Globus pallidus (tissue), 1 donor: ENCODE data around the gene LPXN.

Experiments used
- DNase-seq: peaks from one replicate; pipeline ENCODE4 v3.0.0-alpha.2; 2015; ENCODE audit warnings: low spot score

The LPXN gene

DNA sequence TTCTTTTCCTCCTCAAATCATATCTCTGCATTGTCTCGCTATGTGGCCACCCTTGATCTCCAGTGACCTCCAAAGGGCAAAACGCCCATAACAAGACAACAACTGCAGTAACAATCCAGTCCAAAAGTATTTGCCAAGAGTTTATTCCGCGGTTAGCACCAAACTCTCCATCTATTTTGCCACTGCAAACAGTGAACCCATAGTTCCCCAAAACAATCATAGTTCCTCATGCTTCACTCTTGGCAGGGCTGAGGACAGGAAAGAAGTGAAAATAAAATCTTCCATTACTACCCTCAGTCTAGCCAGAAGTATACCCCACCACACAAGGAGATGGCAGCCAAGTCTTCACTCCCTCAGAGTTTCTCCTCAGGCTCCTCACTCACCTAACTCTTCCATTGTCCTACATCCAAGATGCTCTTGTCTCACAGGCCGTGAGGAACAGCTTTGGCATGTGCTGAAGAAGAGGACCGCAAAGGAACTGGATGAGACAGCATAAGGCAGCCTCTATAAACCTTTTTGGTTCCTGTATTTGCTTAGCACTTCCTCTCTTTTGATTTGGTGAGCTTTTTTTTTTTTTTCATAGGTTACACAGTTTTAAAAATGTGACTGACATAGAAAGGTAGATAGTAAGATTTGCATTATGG lies at the start of gene LPXN:
Gene LPXN (minus strand): TSS at position 480 of the 644 bp plus-strand sequence. CDS start 84 bp downstream, at position 396.
- DNase-seq, result peak; percentile 82

DNA sequence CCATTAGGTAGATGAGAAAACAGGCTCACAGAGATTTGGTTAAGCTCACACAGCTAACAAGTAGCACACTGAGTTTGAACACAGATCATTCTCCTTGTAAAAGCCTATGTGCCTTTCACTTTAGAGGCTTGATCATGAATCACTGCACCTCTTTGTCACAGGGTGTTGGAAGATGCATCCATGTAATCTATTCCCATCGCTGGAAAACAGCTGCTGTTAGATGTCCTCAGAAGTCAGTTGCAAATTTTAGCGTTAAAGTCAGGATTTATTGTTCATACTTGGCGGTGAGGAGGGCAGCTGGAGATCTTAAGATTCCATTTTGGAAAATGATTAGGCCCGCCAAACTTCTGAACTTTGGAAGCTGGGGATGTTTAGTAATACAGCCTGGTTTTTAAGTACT lies 49.4 kb upstream of the LPXN start:
- DNase-seq, result no peak

DNA sequence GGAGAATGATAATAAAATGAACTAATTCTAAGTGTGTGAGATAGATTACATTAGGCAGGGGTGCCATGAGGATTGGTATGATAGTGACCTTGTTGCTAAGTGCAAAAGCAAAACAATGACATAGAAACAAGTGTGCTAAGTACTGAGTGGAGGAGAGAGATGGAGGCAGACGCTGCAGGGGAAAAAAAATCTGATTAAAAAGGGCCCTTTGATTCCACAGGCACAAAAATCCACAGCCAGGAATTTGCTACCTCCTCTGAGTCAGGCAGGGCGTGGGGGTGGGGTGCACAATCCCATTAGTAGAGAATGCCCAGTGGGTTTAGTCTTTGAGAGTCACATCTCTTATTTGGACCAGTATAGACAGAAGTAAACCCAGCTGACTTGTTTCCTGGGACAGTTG lies 46.7 kb upstream of the LPXN start, which contains the start of gene CNTF:
Gene CNTF (plus strand): TSS at position 322 of the 400 bp plus-strand sequence. CDS start 88 bp downstream, outside the sequence.
- DNase-seq, result no peak

DNA sequence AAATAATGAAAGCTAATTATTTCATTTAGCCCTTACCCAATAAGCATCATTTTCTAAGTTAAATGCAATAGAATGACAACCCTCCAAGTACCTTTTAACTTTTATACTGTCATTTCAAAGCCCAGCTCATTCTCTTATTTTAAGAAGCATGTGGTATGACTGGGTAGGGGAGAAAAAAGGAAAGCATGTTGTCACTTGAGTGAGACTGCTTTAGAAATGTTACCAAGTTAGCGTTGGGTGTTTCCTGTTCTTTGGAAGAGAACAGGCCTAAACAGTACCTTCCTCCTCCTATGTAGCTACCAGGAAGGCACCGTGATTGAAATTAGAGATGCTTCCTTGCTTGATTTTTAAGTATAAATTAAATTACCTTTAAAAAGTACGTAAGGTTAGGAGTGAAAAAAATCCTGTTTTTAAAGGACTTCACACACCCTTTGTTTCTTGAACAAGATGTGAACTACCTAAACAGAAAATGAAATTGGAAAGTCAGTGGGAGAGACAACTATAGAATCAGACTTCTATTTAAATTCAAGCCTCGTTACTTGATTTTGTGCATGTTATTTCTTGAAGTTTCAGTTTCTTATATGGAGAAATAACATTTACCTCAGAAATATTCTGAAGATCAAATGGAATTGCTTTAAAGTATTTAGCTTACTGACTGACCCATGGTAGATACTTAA lies 46.1 kb upstream of the LPXN start:
- no peak for DNase-seq

DNA sequence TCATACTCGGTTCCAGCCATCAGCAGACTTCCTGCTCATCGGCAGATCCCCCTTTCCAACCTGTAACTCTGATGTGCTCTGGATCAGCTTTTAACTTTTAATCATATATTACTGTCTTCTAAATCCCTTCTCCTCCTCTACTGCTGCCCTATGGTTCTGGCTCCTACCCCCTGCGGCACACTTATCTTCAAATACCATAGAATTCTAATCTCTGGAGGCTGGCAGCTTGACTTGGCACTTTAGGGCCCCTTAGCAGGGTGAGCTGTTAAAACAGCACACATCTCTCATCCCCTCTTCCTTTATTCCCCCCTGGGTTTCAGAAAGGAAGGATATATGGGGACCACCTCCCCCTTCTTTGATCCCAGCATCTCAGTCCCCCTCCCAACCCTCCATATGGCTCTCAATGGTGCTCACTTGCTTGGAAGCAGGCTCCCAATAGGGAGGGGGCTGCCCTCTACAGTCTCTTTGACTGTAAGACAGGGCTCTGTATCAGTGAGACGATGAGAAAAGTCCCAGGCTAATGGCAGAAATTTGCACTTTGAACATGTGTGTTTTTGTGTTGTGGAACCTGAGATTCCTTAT lies 42.4 kb upstream of the LPXN start:
- DNase-seq, result peak; percentile 53

DNA sequence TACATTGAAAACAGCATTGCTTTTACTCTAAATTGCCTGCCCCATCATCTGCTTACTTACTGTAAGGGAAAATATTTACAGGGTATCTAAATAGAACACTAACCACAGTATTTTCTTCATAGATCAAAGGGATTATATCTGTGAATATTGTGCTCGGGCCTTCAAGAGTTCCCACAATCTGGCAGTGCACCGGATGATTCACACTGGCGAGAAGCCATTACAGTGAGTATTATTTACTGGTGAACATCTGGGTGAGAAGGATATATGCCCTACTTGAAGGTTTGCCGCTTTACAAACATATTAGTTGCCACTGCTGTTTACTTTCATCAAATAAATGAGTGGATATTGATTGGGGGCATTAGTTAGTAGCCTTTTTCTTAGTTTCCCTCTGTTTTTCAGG lies 40.9 kb upstream of the LPXN start:
- no peak for DNase-seq

DNA sequence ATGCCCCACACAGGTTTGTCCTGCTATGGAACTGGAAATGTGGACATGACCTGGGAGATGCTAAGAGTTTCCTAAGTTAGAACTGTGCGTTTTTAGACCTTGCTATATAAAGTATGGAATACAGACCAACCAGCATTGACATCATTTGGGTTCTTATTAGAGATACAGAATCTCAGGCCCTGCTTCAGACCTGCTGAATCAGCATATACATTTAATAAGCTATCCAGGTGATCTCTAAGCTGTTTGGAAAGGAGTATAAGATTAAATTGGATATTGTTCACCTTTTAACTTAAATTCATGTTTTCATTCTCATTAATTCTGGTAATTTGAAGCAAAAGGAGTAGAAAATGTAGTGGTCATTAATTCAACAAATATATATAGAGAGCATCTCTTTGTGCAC lies 39.9 kb upstream of the LPXN start:
- no peak for DNase-seq

DNA sequence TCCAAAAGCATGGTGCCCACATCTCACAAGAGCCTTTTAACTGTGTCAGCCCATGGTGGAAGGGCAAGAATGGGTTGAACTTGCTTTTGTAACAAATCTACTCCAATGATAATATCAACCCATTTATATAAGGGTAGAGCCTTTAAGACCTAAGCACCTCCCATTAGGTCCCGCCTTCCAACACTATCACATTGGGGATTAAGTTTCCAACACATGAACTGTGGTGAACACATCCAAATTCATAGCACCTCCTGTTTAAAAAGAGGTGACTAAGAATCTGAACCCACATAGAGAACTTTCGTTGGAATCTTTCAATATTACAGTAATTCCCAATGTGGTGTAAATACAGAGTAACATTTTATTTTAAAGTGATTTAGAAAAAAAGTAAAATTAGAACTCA lies 37.6 kb upstream of the LPXN start:
- DNase-seq, result no peak

DNA sequence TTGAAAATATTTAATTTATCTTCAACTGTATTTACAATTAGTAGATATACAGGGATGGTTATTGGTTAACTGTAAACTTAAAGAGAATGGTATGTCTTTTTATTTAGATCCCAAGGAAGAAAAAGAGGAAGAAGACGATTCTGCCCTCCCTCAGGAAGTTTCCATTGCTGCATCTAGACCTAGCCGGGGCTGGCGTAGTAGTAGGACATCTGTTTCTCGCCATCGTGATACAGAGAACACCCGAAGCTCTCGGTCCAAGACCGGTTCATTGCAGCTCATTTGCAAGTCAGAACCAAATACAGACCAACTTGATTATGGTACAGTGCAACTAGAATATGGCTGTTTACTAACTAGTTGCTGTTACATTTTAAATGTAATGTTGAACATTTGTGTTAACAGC lies 34.1 kb upstream of the LPXN start:
- no peak for DNase-seq

DNA sequence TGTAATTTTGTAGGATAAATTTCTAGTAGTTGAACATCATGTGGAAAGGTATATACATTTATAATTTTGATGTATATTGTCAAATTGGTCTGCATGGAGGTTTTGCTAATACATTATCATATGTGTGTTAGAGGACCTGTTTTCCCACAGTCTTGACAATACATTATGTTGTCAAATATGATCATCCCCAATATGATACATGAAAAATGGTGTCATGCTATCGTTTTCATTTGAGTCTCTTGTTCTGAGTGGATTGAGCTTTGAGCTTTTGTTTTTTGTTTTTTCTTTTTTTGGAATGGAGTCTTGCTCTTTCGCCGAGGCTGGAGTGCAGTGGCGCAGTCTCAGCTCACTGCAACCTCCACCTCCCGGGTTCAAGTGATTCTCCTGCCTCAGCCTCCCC lies 32.7 kb upstream of the LPXN start:
- DNase-seq, result no peak

DNA sequence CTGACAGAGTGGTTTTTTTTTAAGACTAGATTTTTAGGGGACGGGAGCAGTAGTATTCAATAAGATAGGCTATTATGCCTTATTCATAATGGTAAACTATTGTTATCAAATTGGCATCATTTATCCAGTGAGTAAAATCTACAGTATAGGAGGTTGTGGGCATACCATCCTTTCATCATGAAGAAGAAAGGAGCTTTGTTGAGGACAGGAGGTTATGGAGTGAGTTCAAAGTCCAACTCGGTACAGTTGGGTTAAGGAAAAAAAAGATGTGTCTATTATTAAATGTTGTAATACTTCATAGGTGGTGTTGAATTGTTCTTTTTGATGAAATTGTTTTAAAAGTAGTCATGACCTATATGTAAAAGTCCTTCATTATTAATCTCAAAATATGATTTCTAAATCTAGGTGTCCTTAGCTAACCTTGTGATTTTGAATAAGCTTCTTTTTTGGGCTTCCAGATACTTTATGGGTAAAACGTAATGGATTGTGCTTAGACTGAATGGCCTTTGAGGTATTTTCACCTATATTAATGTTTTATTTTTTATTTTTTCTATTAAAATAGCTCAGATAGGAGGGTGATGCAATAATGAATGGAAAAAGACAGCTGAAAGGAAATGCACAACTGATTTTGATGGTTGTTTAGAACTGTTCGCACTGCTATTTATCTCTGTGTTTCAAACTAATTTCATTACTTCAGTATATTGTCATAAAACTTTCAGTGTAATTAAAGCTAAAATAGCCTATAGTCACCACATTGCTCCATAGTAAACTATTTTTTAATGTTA lies 31.5 kb upstream of the LPXN start:
- no peak for DNase-seq

DNA sequence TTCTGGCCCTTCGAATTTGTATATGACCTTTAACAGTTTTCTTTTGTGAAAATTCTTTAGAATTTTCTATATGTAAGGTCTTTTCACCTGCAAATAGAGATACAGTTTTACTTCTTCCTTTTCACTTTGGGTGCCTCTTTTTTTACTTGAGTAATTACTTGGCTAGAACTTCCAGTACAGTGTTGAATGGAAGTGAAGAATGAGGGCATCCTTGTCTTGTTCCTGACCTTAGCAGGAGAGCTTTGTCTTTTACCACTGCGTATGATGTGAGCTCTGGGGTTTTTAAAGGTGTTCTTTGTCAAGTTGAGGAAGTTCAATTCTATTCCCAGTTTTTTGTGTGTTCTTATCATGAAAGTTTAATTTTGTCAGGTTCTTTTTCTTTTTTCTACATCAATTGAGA lies 24.9 kb upstream of the LPXN start:
- no peak for DNase-seq

DNA sequence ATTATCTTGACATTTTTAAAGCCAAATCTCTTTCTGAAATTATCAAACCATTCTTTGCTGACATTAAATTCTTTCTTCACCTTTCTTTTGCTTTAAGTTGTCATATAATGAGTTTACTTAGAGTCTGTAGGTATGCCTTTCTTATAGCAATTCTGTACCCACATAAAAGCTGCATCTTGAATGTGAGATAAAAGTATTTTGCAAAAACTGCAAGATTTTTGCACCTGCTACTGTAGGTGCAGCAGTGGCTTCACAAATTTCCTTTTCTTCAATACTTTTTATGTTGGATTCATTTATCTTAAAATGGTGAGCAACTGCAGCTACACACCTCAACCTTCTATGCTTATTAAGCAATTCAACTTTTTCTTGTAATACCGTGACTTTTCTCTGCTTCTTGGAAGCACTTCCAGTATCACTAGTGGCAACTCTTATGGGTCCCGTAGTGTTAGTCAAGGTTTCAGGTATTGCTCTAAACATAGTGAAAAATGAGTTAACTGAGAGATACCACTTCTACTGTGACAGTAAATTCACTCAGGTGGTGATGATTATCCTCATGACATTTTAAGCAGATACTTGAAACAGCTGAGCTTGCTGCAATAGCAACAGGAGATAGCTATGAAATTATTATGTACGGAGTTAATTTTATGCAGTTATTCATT lies 22.0 kb upstream of the LPXN start:
- DNase-seq, result no peak

DNA sequence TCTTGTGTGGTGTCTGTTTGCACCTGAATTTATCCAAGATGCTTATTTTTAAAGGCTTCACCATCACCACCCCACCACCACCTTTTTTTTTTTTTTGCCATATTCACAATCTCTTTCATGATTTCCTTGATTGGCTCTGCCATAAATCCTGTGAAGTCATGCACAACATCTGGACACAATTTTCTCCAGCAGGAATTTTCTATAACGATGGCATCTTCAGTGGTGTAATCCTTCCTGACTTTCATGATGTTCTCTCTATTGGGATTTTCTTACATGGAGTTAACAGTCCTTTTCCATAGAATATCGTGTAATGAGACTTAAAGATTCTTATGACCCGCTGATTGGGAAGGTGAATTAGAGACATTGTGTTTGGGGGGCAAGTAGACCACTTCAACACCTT lies 21.0 kb upstream of the LPXN start:
- DNase-seq, result no peak

DNA sequence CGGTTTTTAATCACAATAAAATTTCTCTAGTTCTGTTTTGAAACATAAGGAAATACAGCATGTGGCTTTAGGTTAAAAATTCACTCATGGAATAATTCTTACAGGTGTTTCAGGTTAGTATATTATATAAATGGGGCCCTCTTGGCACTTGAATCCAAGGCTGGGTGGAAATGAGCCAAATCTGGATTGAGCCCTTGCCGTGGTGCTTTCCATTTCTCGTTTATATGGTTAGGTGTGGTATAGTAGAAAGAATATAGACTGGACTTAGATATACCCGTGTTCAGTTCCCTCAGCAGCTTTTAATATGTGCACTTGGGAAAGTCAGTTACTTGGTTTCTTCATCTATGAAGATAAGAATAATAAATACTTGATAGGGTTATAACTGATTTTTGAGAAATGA lies 19.2 kb upstream of the LPXN start:
- no peak for DNase-seq

DNA sequence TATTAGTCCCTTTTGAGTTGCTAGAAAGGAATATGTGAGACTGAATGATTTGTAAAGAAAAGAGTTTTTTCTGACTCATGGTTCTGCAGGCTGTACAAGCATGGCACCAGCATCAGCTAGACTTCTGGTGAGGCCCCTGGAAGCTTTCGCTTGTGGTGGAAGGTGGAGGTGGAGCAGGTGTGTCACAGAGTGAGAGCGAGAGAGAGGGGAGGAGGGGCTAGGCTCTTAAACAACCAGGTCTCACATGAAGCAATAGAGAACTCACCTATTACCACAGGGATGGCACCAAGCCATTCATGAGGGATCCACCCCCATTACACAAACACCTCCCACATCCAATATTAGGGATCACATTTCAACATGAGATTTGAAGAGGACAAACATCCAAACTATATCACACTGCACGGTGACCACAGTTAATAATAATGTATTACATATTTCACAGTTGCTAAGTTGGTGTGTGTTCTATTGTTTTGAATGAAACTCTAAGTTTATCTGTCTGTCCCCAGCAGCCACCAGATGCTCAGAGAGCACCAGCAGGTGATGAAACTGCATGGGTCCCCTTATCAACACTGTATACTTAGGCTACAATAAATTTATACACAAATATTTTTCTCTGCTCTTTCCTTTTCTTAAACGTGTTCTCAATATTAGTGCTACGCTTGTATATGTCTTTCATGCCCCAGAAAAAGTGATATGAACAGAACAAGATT lies 17.3 kb upstream of the LPXN start:
- no peak for DNase-seq

DNA sequence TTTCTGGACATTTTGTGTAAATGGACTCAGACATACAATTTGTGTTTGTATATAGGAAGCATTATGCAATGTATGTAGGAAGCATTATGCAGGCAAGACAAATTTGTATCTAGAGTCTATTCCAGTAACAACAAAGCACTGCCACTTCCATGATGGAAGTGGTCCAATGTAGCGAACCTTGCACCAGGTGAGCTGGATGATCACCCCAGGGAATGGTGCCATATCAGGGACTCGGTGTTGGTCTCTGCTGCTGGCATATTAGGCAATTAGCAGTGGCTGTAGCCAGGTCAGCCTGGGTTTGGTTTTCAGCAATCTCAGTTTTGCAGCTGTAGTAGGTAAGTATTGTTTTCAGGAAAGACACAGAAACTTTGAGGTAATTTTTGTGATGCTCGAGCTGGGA lies 16.0 kb upstream of the LPXN start:
- no peak for DNase-seq

DNA sequence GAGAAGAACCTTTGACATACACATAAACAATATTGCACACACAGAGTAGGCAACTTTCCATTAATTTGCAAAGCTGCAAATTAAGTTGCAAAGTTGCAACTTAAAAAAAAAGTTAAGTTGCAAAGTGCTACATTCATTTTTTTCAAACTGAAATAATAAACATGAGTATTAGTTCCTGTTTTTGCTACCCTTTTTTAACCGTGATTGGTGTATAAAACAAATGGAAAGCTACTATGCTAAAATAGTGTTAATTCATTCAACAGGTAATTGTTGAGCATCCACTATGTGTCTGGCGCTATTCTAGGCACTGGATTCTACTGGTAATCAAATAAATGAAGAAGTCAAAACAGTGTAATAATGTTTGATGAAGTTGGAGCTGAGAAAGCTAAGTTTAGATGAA lies 11.3 kb upstream of the LPXN start:
- DNase-seq, result no peak

DNA sequence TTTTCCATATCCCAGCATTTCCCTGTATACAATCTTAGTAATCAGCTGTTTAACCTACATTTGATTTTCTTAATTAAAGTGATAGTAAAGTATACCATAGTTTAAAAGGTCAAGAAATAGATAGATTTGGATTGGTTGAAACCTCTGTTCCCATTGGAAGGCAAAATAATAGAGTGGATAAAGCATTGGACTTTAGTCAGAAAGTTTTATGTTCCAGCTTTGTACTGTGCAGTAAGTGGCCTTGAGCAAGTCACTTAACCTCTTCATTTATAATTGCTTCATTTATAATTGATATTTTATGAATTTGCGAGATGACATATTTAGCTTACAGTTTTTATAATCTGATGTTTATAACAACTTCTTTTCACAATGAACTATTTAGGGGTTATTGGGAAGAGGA lies 6.8 kb upstream of the LPXN start:
- no peak for DNase-seq

DNA sequence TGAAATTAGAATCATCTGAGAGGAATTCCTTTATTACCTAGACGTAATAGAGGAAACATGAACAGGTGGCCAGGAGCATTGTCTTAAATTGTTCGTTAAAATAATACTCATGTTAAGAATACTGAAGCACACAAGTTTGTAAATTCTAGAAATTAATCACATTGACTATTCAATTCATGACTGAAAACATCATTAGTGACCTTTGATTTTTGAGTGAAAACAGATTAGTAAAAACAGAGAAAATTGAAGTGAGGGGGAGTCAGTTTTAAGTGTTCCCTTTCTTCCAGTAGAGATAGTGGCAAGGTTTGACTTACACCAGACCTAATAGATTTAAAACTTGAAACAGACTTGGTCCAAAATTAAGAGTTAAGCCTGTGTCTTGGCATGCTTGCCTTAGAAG lies 4.7 kb upstream of the LPXN start:
- no peak for DNase-seq
